ENCODE measurements around the gene INPP5A. TPM values are rescaled to one million over a fixed set of nuclear protein-coding genes. Genes with fewer than 3 reads are reported as not detected.

The INPP5A gene
- total RNA-seq, 2 donors from 2014 or later, result 20.7 to 26.7 TPM

GRCh38 chr10:132761395-132762060 is 223.9 kb downstream of the INPP5A start:
- no peak overlapping the region for H3K9ac ChIP-seq (ENCODE audit: extremely low read depth, low read length, poor library complexity, severe bottlenecking)
- H3K27me3 ChIP-seq (ENCODE audit: control insufficient read depth, insufficient read depth, low read length, poor library complexity, severe bottlenecking), result no peaks in the 10 kb centered on the region
- Mint-ChIP-seq H3K27ac (no peak overlapping the region), H3K36me3 (ENCODE audit: low read depth) (peaks cover 41% of the 10 kb centered on the region), H3K9me3 (peaks cover 28% of the 10 kb centered on the region), H3K4me3 (no peak overlapping the region), H3K4me1 (no peaks in the 10 kb centered on the region), H3K27me3 (ENCODE audit: insufficient read depth) (no peaks in the 10 kb centered on the region)
- no peak for DNase-seq
- no peak overlapping the region for H3K4me3 ChIP-seq (ENCODE audit: low read length)
- no peaks in the 10 kb centered on the region for H3K36me3 ChIP-seq (ENCODE audit: control insufficient read depth, insufficient read depth, low read length)
- TF ChIP-seq CTCF (conservative IDR thresholded peaks at IDR 0.05), result no peak
- H3K4me1 ChIP-seq (ENCODE audit: control insufficient read depth, insufficient read depth, low read length), result no peaks in the 10 kb centered on the region
- 96 to 100% methylated on average over 1 to 9 of the region's 11 CpGs for WGBS, 2 experiments (ENCODE audit: insufficient coverage in 1 of 2, insufficient read length in 1 of 2)
- H3K9me3 ChIP-seq (ENCODE audit: control insufficient read depth, low read length), result peaks cover 13% of the 10 kb centered on the region
- no peak overlapping the region for H3K27ac ChIP-seq (ENCODE audit: low read depth, low read length)

- Mint-ChIP-seq H3K4me1 (no peaks in the 10 kb centered on the region), H3K27ac (no peak overlapping the region), H3K27me3 (ENCODE audit: insufficient read depth) (no peaks in the 10 kb centered on the region), H3K4me3 (no peak overlapping the region), H3K9me3 (peaks cover 24% of the 10 kb centered on the region), H3K36me3 (ENCODE audit: low read depth) (peaks cover 37% of the 10 kb centered on the region)
- no peaks in the 10 kb centered on the region for H3K4me1 ChIP-seq (ENCODE audit: control insufficient read depth, insufficient read depth, low read length)
- no peak for DNase-seq
- H3K36me3 ChIP-seq (ENCODE audit: control insufficient read depth, insufficient read depth, low read length), result no peaks in the 10 kb centered on the region
- no peak for TF ChIP-seq CTCF (conservative IDR thresholded peaks at IDR 0.05)
- no peak overlapping the region for H3K4me3 ChIP-seq (ENCODE audit: low read length)
- peaks cover 13% of the 10 kb centered on the region for H3K9me3 ChIP-seq (ENCODE audit: control insufficient read depth, low read length)
- H3K9ac ChIP-seq (ENCODE audit: extremely low read depth, low read length, poor library complexity, severe bottlenecking), result no peak overlapping the region
- H3K27ac ChIP-seq (ENCODE audit: low read depth, low read length), result no peak overlapping the region
- H3K27me3 ChIP-seq (ENCODE audit: control insufficient read depth, insufficient read depth, low read length, poor library complexity, severe bottlenecking), result no peaks in the 10 kb centered on the region
- 99 to 100% methylated on average over 3 to 6 of the region's 6 CpGs for WGBS, 2 experiments (ENCODE audit: insufficient coverage in 1 of 2, insufficient read length in 1 of 2)
Observed at GRCh38 chr10:132762267-132762666, 224.7 kb downstream of the INPP5A start.

- DNase-seq, result no peak
- no peak for TF ChIP-seq CTCF (conservative IDR thresholded peaks at IDR 0.05)
- H3K4me3 Mint-ChIP-seq, result no peak overlapping the region
- Histone ChIP-seq H3K27ac (ENCODE audit: low read depth, low read length) (no peak overlapping the region), H3K9ac (ENCODE audit: extremely low read depth, low read length, poor library complexity, severe bottlenecking) (no peak overlapping the region), H3K4me1 (ENCODE audit: control insufficient read depth, insufficient read depth, low read length) (no peaks in the 10 kb centered on the region), H3K9me3 (ENCODE audit: control insufficient read depth, low read length) (peaks cover 13% of the 10 kb centered on the region), H3K27me3 (ENCODE audit: control insufficient read depth, insufficient read depth, low read length, poor library complexity, severe bottlenecking) (no peaks in the 10 kb centered on the region), H3K4me3 (ENCODE audit: low read length) (no peak overlapping the region), H3K36me3 (ENCODE audit: control insufficient read depth, insufficient read depth, low read length) (no peaks in the 10 kb centered on the region)
- H3K36me3 Mint-ChIP-seq (ENCODE audit: low read depth), result peaks cover 37% of the 10 kb centered on the region
- no peaks in the 10 kb centered on the region for H3K27me3 Mint-ChIP-seq (ENCODE audit: insufficient read depth)
- no peak overlapping the region for H3K27ac Mint-ChIP-seq
- 91 to 92% methylated on average over 4 to 5 of the region's 5 CpGs for WGBS, 2 experiments (ENCODE audit: insufficient coverage in 1 of 2, insufficient read length in 1 of 2)
- no peaks in the 10 kb centered on the region for H3K4me1 Mint-ChIP-seq
- H3K9me3 Mint-ChIP-seq, result peaks cover 22% of the 10 kb centered on the region
Observed at GRCh38 chr10:132763545-132763944, 226.0 kb downstream of the INPP5A start.
